GM21723 (cell line): ENCODE measurements around the gene NOSTRIN.
"Not testable (repeated sequence)": the region's sequence is repeated elsewhere in the genome, so short reads cannot be mapped to it uniquely, and the experiment has no call there.

Experiments used
- ATAC-seq: cut with Tn5 transposase; IDR thresholded peaks from one replicate; pipeline ENCODE4 v1.9.1; 2021; ENCODE audit warnings: mild to moderate bottlenecking, moderate library complexity; ENCODE audit not compliant: unreplicated experiment

The NOSTRIN gene

DNA sequence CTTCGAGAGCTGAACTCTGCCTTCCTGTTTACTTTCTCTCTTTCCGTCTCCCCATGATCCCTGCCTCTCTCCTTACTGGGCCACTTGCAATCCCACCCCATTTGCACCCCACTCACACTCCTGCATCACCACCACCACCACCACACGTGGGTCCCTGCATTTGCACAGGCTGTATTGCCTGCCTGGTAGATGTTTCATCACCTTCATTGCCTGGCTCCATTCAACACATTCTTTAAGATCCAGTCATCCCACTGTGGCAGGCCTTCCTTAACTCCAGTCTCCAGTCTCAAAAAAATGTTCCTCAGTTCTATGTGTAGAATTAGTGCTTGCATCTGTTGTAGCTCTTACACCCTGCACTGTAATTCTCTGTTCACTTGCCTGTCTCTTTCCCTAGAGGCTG lies 13.9 kb downstream of the NOSTRIN start:
- ATAC-seq: no peak

DNA sequence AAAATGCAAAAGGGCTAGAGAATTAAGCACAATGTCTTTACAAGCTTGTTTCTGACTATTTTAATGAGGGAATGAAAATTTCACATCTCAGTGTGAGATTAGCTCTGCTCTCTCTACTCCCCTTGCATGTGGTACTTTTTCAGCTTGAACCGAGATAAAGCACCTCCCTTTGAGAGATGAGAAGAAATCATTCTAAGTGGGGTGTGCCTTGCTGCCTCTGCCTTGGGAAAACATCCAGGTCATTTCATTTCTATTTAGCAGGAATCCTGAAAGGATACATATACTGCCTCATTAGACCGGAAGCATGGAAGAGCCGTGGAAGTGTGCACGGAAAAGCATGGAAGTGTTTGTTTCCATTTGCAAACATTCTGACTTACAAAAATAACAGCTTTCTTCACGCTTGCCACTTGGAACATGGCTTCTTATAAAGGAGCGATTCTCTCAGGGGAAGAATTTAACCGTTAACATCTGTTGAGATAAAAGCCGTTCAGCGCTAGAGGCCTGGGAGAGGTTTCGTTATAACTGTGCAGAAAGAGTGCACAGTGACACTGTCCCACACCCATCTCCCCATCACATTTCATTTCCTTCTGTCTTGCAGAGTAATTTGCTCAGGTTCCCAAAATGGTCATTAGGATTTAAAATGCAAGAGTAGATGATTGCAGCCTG lies 16.7 kb downstream of the NOSTRIN start:
- ATAC-seq: no peak

DNA sequence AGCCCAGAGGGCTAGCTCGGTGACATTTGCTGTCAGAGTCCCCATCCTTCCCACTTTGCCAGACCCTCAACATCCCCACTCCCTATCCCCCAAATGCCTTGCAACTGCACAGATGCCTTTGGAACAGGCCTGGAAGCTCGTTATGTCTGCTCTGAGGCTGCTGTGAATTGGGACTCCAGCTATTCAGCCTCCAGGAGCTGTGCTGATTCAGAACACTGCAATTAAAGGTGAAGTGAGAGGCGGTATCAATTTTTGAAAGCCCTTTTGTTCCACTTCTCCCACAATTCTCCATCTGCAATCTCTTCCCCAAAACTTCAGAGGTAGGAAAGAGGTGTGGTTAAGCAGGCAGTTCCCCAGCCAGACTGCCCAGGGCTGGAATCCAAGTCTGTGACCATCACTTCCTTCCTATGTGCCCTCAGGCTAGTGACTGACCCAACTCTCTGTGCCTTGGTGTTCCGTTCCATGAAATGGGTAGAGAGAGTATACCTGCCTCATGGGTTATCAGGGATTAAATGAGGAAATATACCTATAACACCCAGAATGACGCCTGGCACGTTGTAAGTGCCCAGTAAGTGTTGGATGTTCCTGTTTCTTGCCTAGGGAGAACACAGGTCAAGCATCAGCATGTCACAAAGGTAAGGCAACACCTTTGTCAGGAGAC lies 17.5 kb downstream of the NOSTRIN start:
- ATAC-seq: no peak

DNA sequence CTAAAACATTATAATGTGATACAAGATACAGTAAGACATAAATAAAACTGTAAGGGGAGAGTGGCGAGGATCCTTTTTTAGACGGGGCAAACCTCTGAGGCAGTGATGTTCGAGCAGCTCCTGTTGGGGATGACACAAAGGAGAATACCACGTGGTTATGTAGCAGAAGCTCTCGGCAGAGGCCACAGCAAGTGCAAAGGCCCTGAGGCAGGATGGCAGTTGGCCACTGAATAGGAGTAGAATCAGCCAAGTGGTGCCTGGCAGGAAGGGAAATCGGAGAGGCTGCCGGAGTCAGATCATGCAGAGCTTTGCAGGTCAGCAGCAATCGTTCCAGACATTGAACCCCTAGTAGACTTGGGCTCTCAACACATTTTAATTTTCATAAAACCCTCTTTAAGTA lies 19.1 kb downstream of the NOSTRIN start:
- ATAC-seq: no peak

DNA sequence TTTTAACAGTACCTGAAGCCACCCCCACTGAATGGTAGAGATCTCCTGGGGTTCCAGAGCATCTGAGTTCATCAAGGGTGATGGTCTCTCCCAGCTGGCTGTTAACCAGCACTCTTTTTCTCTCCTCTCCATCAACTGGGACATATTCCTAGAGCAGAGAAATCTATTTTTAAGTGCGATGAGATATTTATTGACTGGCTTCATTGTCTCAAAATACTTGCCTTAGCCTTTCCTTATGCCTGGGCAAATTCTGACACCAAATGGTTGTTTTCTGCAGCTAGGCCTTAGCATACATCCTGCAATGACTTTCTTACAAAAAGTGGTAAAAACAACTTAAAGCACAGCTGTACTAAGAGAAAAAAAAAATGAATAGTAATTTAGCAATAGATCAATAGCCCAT lies 19.6 kb downstream of the NOSTRIN start:
- no peak for ATAC-seq

DNA sequence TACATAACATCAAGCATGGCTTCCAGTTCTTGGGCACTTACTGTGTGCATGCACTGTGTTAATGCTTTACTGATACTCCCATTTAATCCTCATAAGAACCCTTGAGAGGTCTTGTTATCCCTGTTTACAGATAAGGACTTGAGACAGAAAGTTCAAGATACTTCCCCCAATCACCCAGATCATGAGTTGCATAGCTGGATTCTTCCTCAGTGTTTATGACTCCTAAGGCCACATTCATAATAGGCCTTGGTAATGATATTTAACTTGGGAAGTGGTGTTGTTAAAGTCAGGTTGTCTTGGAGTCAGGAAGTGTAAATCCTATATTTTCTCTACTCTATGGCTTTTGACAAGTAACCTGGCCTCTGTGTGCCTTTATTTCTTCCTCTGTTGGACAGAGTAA lies 22.7 kb downstream of the NOSTRIN start:
- ATAC-seq: no peak

DNA sequence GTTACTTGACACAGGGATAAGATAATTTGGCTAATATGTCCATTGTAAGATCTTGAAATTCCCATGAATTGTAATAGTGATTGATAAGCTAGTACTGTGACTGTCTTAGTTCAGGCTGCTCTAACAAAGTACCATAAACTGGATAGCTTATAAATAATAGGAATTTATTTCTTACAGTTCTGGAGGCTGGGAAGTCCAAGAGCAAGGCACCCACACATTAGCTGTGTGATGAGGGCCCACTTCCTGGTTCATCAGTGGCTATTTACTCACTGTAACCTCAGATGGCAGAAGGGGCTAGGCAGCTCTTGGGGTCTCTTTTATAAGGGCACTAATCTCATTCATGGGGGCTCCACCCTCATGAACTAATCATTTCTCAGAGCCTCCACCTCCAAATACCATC lies 28.5 kb downstream of the NOSTRIN start:
- ATAC-seq: no peak

DNA sequence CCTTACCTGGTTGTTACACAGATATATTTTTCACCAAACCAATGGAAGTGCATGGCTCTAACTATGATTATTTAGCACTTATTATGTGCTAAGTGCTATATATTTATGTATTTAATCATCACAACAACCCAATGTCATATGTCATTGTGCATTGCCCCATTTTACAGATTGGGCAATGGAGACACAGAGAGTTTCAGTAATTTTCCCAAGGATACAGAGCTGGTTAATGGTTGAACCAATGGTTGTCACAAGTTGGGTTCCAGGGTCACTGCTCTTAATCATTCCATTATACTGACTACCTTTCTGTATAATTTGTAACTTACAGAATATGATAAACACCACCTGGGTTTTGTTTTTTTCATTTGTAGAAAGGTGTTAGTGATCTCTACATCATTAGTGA lies 29.2 kb downstream of the NOSTRIN start:
- ATAC-seq: no peak

DNA sequence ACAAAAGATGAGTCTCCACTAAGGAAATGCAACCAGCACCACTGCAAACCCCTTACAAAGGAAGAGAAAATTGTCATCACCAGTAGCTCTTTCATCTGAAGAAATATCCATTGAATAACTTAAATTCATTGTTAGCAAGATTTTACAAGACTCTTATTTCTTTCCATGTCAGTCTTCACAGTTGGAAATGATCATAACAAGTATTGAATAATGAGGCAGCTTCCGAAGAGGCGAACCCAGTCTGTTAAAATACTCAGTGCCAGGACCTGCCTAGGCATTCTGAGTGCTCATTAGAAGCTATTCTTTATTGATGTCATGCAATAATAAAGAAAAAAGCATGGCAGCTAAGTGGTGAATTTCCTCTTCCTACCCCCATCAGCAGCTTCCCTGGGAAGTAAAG lies 33.5 kb downstream of the NOSTRIN start:
- no peak for ATAC-seq

DNA sequence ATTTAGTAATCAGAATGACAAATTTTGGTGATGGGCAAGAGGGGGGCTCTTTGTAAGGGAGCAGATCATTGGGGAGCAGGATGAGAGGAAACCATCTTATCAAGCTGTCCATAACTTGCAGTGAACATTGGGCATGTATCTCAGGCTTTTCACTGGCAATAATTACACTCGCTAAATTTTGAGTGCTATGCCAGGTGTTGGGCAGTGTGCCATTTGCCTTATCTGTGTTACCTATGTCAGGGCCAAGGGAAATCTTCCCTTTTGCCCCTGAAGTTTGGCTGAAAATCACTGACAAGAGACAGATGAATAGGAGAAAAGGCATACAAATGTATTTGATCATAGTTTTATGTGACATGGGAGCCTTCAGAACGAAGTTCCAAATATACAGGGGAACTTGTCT lies 39.0 kb downstream of the NOSTRIN start:
- no peak for ATAC-seq

DNA sequence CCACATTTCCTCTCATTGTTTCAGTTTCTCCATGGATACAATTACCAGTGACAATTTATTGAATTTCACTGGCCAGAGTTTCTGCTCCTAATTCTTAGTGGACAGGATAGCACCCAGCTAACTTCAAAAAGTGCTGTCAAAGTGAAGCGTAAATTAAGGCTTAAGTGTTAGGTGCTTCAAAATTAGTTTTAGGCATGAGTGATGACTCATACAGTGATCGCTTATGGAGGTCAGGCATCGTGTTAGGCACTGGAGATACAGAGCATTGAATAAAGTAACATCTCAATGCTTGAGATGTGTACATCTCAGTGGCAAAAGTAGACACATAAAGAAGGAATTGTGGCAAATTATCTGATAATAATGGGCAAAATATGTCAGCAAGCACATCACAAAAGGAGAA lies 40.8 kb downstream of the NOSTRIN start:
- no peak for ATAC-seq

DNA sequence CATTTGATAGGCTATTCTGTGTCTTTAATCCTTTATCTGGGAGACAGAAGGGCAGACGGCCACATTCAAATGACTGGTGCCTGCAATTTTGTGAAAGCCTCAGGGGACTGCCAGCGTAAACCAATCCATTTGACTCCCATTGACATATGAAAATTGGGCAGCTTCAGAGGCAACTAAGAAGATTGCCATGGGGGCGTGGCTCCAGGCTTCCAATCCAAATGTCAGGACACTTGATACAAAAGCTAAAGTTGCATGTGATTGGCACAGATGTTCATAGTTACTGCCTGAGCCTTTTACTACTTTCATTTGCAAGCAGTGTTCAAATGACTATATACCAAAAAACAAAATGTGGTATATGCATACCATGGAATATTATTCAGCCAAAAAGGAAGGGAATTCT lies 45.8 kb downstream of the NOSTRIN start:
- ATAC-seq: no peak

DNA sequence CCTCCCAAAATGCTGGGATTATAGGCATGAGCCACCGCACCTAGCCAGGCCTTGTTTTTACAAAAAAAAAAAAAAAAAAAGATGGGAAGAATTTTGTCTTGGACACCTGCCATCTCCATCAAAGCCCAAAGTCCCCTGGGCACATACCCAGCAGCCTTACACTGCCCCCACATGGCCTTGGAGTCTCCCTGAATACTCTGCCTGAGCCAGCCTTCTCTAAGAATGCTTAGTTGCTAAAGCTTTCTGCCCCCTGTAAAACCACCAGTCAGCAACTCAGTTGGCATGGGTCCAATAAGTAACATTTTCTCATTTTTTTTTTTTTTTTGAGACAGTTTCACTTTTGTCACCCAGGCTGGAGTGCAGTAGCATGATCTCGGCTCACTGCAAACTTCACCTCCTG lies 47.2 kb downstream of the NOSTRIN start:
- peak; percentile 66 for ATAC-seq

DNA sequence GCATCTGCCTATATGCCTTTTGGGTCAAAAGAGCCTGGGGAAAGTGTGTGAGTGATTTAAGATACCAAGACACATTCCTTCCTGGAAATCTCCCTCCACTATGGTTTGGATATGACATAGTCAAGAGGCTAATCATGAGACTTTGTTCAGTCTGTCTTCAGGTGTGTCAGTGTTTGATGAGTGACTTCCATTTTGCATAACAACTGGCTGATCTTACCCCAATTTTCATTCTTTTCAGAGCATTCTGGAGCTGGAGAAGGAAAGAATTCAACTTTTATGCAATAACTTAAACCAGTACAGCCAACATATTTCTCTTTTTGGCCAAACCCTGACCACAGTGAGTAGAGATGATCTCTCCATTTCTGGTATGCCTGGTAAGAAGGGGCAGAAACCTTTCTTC lies 48.4 kb downstream of the NOSTRIN start:
- ATAC-seq: no peak

DNA sequence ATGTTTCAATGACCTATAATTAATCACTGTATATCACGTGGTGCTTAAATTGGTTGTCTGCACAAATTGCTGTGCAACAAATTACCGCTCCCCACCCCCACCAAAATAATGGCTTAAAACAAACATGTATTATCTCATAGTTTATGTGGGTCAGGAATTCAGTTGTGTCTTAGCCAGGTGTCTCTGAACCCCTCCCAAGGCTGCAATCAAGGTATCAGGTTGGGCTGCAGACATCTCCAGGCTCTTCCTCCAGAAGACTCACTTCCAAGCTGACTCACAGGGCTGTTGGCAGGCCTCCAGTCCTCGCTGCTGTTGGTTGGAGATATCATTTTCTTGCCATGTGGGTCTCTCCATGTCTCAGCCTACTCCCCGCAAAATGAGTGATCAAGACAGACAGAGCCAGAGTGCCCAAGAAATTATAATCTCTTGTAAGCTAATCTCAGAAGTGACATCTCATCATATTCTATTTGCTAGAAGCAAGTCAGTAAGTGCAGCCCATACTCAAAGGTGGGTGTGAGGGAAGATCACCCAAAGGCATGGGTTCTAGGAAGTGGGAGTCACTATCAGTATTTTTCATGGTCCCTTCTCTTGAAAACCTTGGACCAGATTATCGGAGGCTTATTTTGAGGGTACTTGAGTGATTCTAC lies 49.4 kb downstream of the NOSTRIN start:
- ATAC-seq: no peak

DNA sequence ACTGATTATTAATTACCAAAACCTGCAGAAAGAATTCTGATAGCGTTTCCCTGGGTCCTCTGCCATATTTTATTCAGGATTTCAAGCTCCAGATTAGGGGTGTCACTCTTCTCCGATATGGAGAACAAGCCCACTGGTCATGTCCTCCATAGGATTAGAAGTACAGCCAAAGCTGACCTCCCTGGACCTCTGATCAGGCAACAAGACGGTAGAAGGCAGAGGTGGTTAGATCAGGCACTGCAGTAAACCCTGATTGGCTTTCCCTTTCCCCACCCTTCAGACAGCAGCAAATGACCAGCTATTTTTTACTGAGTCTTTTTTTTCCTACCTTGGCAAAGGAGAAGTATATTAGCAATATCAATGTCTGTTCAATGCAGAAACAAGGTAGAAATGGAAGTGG lies 50.0 kb downstream of the NOSTRIN start:
- ATAC-seq: no peak

DNA sequence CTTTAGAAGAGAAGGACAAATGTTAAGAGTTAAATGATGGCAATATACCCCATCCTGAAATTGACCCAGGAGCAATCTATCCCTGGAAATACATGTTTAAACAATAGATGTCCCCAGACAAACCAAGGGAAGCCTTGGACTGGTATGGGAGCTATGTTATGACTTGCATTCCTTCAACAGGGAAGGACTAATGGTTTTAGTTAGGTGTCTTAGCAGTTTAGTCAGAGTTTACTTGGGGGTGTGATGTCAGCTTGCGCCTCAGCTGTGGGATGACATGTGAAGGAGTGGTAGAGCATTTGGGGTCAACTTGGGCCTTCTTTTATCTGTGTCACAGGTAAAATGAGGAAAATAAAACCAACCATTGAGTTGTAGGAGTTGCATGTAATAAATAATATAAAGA lies 51.0 kb downstream of the NOSTRIN start:
- no peak for ATAC-seq

DNA sequence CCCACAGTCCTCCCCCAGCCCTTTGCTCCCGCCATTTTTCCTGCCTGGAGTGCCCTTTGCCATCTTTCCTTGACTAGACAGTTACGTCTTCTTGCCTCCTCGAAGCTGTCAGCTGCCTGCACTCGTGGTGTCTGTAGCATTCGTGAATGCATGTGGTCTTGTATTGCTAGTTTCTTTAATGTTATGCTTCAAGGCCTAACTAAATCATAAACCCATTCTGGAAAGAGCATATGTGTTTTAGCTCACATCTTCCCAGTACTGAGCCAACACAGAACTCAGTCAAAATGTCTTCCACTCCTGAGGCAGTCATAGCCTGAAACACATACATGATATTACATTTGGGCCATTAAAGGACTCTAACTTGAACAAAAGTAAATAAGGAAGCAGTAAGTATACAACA lies 52.2 kb downstream of the NOSTRIN start:
- ATAC-seq: no peak

DNA sequence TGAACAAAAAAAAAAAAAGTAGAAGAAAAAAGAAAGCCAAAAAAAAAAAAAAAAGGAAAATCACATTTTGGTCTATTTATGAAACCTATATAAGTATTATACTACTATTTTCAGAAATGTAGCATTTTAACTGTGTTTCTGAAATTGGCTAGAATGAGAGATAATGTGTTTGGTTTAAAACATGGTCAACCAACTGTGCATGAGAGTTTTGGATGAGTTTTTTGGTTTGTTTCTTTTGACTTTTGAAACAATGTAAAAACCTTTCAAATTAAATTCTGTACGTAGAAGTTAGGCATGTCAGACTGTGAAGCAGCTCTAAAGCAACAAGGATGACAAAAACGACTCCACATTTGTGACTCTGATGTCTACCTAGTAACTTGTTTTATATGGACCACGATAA lies 53.2 kb downstream of the NOSTRIN start:
- no peak for ATAC-seq

DNA sequence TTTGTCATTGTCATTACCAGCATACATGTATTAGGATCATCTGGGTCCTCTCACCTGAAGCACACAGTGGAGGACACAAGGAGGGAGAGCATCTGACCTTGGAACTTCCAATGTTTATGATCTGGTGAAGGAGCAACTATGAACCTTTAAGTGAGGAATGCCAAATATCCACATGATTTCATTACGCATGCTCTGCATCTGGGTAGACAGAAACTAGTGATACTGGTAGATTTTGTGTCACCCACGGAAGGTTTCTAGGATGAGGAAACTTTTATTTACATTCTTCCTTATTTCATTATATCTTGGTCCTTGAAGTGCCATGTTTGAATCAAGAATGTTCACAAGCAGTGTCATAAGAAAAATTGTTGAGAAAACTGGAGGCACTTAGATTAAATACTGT lies 55.7 kb downstream of the NOSTRIN start:
- ATAC-seq: no peak

DNA sequence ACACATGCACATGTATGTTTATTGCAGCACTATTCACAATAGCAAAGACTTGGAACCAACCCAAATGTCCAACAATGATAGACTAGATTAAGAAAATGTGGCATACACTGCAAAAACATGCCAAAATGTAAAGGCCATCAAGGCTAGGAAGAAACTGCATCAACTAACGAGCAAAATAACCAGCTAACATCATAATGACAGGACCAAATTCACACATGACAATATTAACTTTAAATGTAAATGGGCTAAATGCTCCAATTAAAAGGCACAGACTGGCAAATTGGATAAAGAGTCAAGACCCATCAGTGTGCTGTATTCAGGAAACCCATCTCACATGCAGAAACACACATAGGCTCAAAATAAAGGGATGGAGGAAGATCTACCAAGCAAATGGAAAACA lies 64.7 kb downstream of the NOSTRIN start:
- not testable (repeated sequence) for ATAC-seq

DNA sequence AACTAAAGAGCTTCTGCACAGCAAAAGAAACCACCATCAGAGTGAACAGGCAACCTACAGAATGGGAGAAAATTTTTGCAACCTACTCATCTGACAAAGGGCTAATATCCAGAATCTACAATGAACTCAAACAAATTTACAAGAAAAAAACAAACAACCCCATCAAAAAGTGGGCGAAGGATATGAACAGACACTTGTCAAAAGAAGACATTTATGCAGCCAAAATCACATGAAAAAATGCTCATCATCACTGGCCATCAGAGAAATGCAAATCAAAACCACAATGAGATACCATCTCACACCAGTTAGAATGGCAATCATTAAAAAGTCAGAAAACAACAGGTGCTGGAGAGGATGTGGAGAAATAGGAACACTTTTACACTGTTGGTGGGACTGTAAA lies 67.9 kb downstream of the NOSTRIN start:
- not testable (repeated sequence) for ATAC-seq
